Glutamatergic neuron (in vitro differentiated cells): ENCODE measurements around the gene PRELID3B. TPM values are rescaled to one million over a fixed set of nuclear protein-coding genes. Genes with fewer than 3 reads are reported as not detected.

Experiments
- DNase-seq: peaks from one replicate; pipeline ENCODE4 v3.0.0; 2022
- H3K27ac Mint-ChIP-seq: one replicate; pipeline ENCODE4 v1.8.0; 2020; ENCODE audit warnings: mild to moderate bottlenecking, mixed read lengths, inconsistent platforms; ENCODE audit not compliant: unreplicated experiment
- H3K27me3 Mint-ChIP-seq: one replicate; pipeline ENCODE4 v1.8.0; 2020; ENCODE audit warnings: mild to moderate bottlenecking, moderate library complexity, mixed read lengths, inconsistent platforms; ENCODE audit not compliant: unreplicated experiment
- H3K36me3 Mint-ChIP-seq: one replicate; pipeline ENCODE4 v1.8.0; 2020; ENCODE audit warnings: mild to moderate bottlenecking, mixed read lengths, inconsistent platforms; ENCODE audit not compliant: unreplicated experiment
- H3K4me1 Mint-ChIP-seq: one replicate; pipeline ENCODE4 v1.8.0; 2020; ENCODE audit warnings: mild to moderate bottlenecking, low read depth, mixed read lengths, inconsistent platforms; ENCODE audit not compliant: unreplicated experiment
- H3K4me3 Mint-ChIP-seq: one replicate; pipeline ENCODE4 v1.8.0; 2020; ENCODE audit warnings: mild to moderate bottlenecking, mixed read lengths, inconsistent platforms; ENCODE audit not compliant: unreplicated experiment
- H3K9me3 Mint-ChIP-seq: one replicate; pipeline ENCODE4 v1.8.0; 2020; ENCODE audit warnings: mild to moderate bottlenecking, moderate library complexity, mixed read lengths, inconsistent platforms; ENCODE audit not compliant: unreplicated experiment
- long read RNA-seq: library from polyadenylated mRNA; unstranded; transcript quantifications from one replicate; pipeline ENCODE4 v2.0.0, GENCODE V29; 2020; ENCODE audit not compliant: unreplicated experiment
- total RNA-seq: library from RNA; stranded (reverse); fragmentation: NEBNext Ultra II Directional; extraction: Animal tissue kit (Norgen Biotek cat#: 25700); gene quantifications from one replicate; pipeline ENCODE4 v1.2.1, GENCODE V29; 2021; ENCODE audit not compliant: unreplicated experiment
- TF ChIP-seq, protein P1 (sequence below): fragments of 200-600 bp; sonication (generic); IDR thresholded peaks from one replicate; pipeline ENCODE4 v1.5.0; 2021; ENCODE audit not compliant: partially characterized antibody, unreplicated experiment

The PRELID3B gene
- total RNA-seq, result 65.5 TPM
- long read RNA-seq, transcript PRELID3B-201 (6 exons, 2,626 nt), result major isoform, 28 of 39 reads
- long read RNA-seq, partial matches to known transcripts, result 2 of 39 reads
- long read RNA-seq, other reads (novel, unspliced or antisense), result 7 of 39 reads

GRCh38 chr20:59042151-59042795, at the start of gene PRELID3B:
PRELID3B (minus strand) TSS chr20:59042786; CDS start chr20:59042730, 56 bp downstream.
- no peak for DNase-seq
- Mint-ChIP-seq H3K4me1 (peaks cover 15% of the 10 kb centered on the region), H3K36me3 (no peaks in the 10 kb centered on the region)

GRCh38 chr20:59087829-59088433, 45.3 kb upstream of the PRELID3B start:
- Mint-ChIP-seq H3K4me3 (no peak overlapping the region), H3K9me3 (no peaks in the 10 kb centered on the region), H3K27ac (no peak overlapping the region), H3K27me3 (no peaks in the 10 kb centered on the region), H3K4me1 (no peaks in the 10 kb centered on the region), H3K36me3 (no peaks in the 10 kb centered on the region)
- TF ChIP-seq, protein P1, sequence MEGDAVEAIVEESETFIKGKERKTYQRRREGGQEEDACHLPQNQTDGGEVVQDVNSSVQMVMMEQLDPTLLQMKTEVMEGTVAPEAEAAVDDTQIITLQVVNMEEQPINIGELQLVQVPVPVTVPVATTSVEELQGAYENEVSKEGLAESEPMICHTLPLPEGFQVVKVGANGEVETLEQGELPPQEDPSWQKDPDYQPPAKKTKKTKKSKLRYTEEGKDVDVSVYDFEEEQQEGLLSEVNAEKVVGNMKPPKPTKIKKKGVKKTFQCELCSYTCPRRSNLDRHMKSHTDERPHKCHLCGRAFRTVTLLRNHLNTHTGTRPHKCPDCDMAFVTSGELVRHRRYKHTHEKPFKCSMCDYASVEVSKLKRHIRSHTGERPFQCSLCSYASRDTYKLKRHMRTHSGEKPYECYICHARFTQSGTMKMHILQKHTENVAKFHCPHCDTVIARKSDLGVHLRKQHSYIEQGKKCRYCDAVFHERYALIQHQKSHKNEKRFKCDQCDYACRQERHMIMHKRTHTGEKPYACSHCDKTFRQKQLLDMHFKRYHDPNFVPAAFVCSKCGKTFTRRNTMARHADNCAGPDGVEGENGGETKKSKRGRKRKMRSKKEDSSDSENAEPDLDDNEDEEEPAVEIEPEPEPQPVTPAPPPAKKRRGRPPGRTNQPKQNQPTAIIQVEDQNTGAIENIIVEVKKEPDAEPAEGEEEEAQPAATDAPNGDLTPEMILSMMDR, result peak; percentile 95
- DNase-seq, result peak; percentile 90

More at GRCh38 chr20:59042151-59042795, at the start of gene PRELID3B:
- H3K9me3 Mint-ChIP-seq, result peaks cover 3% of the 10 kb centered on the region
- H3K4me3 Mint-ChIP-seq, result peak within 1 kb of the TSS; percentile 89
- peaks cover 1% of the 10 kb centered on the region for H3K27me3 Mint-ChIP-seq
- peak within 1 kb of the TSS; percentile 67 for H3K27ac Mint-ChIP-seq
- TF ChIP-seq, protein P1, result no peak

- TF ChIP-seq, protein P1, result no peak
- H3K9me3 Mint-ChIP-seq, result no peaks in the 10 kb centered on the region
- no peaks in the 10 kb centered on the region for H3K27me3 Mint-ChIP-seq
- no peak for DNase-seq
- H3K4me3 Mint-ChIP-seq, result no peak overlapping the region
- H3K36me3 Mint-ChIP-seq, result no peaks in the 10 kb centered on the region
- H3K27ac Mint-ChIP-seq, result no peak overlapping the region
- H3K4me1 Mint-ChIP-seq, result no peaks in the 10 kb centered on the region
Observed at GRCh38 chr20:59086923-59087322, 44.3 kb upstream of the PRELID3B start.

GRCh38 chr20:59084041-59084850, 41.7 kb upstream of the PRELID3B start:
- no peak overlapping the region for H3K27ac Mint-ChIP-seq
- H3K9me3 Mint-ChIP-seq, result no peaks in the 10 kb centered on the region
- no peak for DNase-seq
- TF ChIP-seq, protein P1, result no peak
- H3K4me3 Mint-ChIP-seq, result no peak overlapping the region
- no peaks in the 10 kb centered on the region for H3K36me3 Mint-ChIP-seq
- peaks cover 7% of the 10 kb centered on the region for H3K4me1 Mint-ChIP-seq
- no peaks in the 10 kb centered on the region for H3K27me3 Mint-ChIP-seq
